ENCODE results near the gene NBPF4.
"Not testable (repeated sequence)": the region's sequence is repeated elsewhere in the genome, so short reads cannot be mapped to it uniquely, and the experiment has no call there.

DNA sequence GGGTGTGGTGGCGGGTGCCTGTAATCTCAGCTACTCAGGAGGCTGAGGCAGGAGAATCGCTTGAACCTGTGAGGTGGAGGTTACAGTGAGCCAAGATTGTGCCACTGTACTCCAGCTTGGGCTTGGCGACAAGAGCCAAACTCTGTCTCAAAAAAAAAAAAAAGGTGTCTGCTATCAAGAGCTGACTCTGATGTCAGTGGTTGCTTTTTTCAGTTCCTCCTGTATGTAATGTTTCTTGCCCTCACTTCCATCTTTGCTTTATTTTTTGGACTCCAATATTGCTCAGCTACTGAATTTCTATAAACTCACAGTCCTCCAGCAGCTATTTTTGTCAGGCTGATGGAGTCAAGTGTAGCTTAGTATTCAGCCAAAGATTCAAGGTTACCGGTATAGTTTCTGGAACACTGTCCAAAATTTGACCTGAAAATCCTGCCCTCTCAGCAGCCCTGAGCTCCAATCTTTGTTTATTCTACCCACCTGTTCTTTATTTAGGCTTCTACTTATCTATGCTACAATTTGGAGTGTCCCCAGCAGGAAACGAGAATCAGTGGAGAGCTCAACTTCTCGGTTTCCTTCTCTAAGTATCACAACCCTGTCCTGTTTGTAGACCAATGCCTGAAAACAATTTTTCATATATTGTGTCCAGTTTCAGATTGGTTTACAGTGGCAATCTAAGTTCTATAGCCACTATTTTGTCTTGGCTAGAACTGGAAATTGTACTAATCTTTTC lies 38.8 kb upstream of the NBPF4 start:
- not testable (repeated sequence) for TF ChIP-seq MYC (IDR thresholded peaks at IDR 0.05; ENCODE audit: borderline replicate concordance, low read length); POLR2A (IDR thresholded peaks at IDR 0.05; ENCODE audit: low read length); CTCF (IDR thresholded peaks at IDR 0.05); REST (IDR thresholded peaks at IDR 0.05); FOXS1 (CRISPR knock-in tag; IDR thresholded peaks at IDR 0.05); RCOR1 (IDR thresholded peaks at IDR 0.05; ENCODE audit: low read depth, low read length); MAFK (IDR thresholded peaks at IDR 0.05; ENCODE audit: partially characterized antibody); PBX3 (IDR thresholded peaks at IDR 0.05); SMC3 (IDR thresholded peaks at IDR 0.05); EP300 (IDR thresholded peaks at IDR 0.05)
